Erythroblast (primary cell): ENCODE results near the gene MAP3K20.

Experiments
- GATA1 ChIP-seq: IDR thresholded peaks from 2 replicates; pipeline ENCODE4 v1.6.1; 2011; ENCODE audit warnings: low read depth, mild to moderate bottlenecking, control low read depth, low read length, moderate library complexity
- POLR2A ChIP-seq: IDR thresholded peaks from 2 replicates; pipeline ENCODE4 v1.6.1; 2011; ENCODE audit warnings: mild to moderate bottlenecking, low read length

DNA sequence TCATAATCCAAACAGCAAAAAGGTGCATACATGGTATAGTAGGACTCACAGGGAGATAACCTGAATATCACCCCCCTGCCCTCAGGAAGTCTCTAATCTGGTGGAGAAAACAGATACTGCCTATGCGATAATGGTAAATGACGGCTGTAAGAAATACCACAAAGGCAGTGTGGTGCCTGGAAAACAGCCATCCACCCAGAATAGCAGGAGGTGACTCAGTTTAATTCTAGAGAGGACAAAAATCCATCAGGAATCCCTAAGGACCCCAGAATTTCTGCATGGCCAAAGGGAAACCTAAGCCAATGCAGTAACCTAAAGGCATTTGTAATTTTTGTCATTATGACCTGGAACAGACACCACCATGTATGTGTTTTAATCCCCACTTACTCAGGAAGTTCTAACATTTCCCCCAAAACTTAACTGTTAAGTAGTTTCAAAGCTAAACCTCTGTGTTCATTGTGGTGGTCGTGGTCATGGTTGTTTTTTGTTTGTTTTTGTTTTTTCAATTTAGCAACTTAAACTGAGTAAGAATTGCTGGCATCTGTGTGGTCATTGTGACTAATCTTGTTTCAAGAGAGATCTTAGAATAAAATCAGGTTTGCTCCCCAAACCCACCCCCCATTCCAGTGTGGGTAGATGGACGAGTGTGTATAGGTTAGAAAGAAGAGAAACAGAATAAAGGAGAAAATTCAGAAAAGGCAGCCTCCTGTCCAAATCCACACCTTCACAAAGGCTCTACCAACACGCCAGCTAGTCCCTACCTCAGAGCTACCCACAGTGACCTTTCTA is 157.5 kb downstream of the MAP3K20 start:
- TF ChIP-seq POLR2A = no peak
- no peak for TF ChIP-seq GATA1
